SK-N-SH treated with all-trans-retinoic acid at 6 μM for 48 hours (cell line): ENCODE data around the gene ZP1.

ENCODE experiments used
- ATAC-seq: fragments of 200-7000 bp; cut with Tn5 transposase; 3 replicates; pipeline ENCODE4 v1.9.1; 2020; ENCODE audit warnings: mild to moderate bottlenecking, moderate library complexity
- ARNTL ChIP-seq: fragments of 450-650 bp; formaldehyde crosslinking; IDR thresholded peaks from 2 replicates; pipeline ENCODE4 v1.5.0; 2020; ENCODE audit warnings: low read depth, mild to moderate bottlenecking, moderate library complexity, borderline replicate concordance
- CSDC2 ChIP-seq: fragments of 250-450 bp; sonication (Bioruptor Pico); IDR thresholded peaks from 2 replicates; pipeline ENCODE4 v1.5.0; 2020; ENCODE audit warnings: mild to moderate bottlenecking, moderate library complexity
- ESRRG ChIP-seq: fragments of 250-450 bp; sonication (Bioruptor Pico); IDR thresholded peaks from 2 replicates; pipeline ENCODE4 v1.6.1; 2021; ENCODE audit warnings: mild to moderate bottlenecking
- GLIS3 ChIP-seq: fragments of 250-450 bp; sonication (Bioruptor Pico); IDR thresholded peaks from 2 replicates; pipeline ENCODE4 v1.5.0; 2020; ENCODE audit warnings: mild to moderate bottlenecking, moderate library complexity
- ISL1 ChIP-seq: fragments of 250-450 bp; sonication (Bioruptor Pico); IDR thresholded peaks from 2 replicates; pipeline ENCODE4 v2.1.2; 2022; ENCODE audit warnings: mild to moderate bottlenecking, moderate library complexity
- OSR1 ChIP-seq: fragments of 250-450 bp; sonication (Bioruptor Pico); IDR thresholded peaks from 2 replicates; pipeline ENCODE4 v1.8.0; 2022; ENCODE audit warnings: moderate library complexity, mild to moderate bottlenecking, inconsistent platforms
- RARB ChIP-seq: fragments of 250-450 bp; sonication (Bioruptor Pico); IDR thresholded peaks from 2 replicates; pipeline ENCODE4 v1.8.0; 2021; ENCODE audit warnings: mild to moderate bottlenecking, moderate library complexity
- SNAI2 ChIP-seq: fragments of 250-450 bp; sonication (Bioruptor Pico); IDR thresholded peaks from 2 replicates; pipeline ENCODE4 v1.5.0; 2020; ENCODE audit warnings: mild to moderate bottlenecking, moderate library complexity
- ZC3H10 ChIP-seq: fragments of 250-450 bp; sonication (Bioruptor Pico); IDR thresholded peaks from 2 replicates; pipeline ENCODE4 v1.5.1; 2021; ENCODE audit warnings: mild to moderate bottlenecking, moderate library complexity
- ZFP3 ChIP-seq: fragments of 250-450 bp; sonication (Bioruptor Pico); IDR thresholded peaks from 2 replicates; pipeline ENCODE4 v1.5.0; 2020; ENCODE audit warnings: mild to moderate bottlenecking, moderate library complexity
- ZFP30 ChIP-seq: fragments of 450-650 bp; formaldehyde crosslinking; IDR thresholded peaks from 2 replicates; pipeline ENCODE4 v1.5.0; 2022; ENCODE audit warnings: mild to moderate bottlenecking, moderate library complexity
- ZNF565 ChIP-seq: fragments of 450-650 bp; formaldehyde crosslinking; conservative IDR thresholded peaks from 2 replicates; pipeline ENCODE4 v1.5.0; 2020; ENCODE audit warnings: low read depth, mild to moderate bottlenecking, moderate library complexity
- ZNF70 ChIP-seq: fragments of 450-650 bp; formaldehyde crosslinking; IDR thresholded peaks from 2 replicates; pipeline ENCODE4 v1.5.0; 2020; ENCODE audit warnings: mild to moderate bottlenecking, moderate library complexity
- ZNF8 ChIP-seq: fragments of 450-650 bp; formaldehyde crosslinking; IDR thresholded peaks from 2 replicates; pipeline ENCODE4 v1.5.0; 2020; ENCODE audit warnings: mild to moderate bottlenecking, moderate library complexity
- TF ChIP-seq, protein P1 (sequence below): fragments of 250-450 bp; sonication (Bioruptor Pico); IDR thresholded peaks from 2 replicates; pipeline ENCODE4 v1.8.0; 2021; ENCODE audit warnings: low read depth, mild to moderate bottlenecking, moderate library complexity, borderline replicate concordance
- TF ChIP-seq, protein P2 (sequence below): fragments of 250-450 bp; sonication (Bioruptor Pico); IDR thresholded peaks from 2 replicates; pipeline ENCODE4 v1.8.0; 2020; ENCODE audit warnings: mild to moderate bottlenecking, moderate library complexity, borderline replicate concordance
- TF ChIP-seq, protein P3 (sequence below): fragments of 250-450 bp; sonication (Bioruptor Pico); IDR thresholded peaks from 2 replicates; pipeline ENCODE4 v1.5.0; 2020; ENCODE audit warnings: mild to moderate bottlenecking, moderate library complexity
- TF ChIP-seq, protein P4 (sequence below): fragments of 250-450 bp; sonication (Bioruptor Pico); IDR thresholded peaks from 2 replicates; pipeline ENCODE4 v1.5.1; 2020; ENCODE audit warnings: low read depth, mild to moderate bottlenecking, moderate library complexity
- TF ChIP-seq, protein P5 (sequence below): fragments of 250-450 bp; sonication (Bioruptor Pico); IDR thresholded peaks from 2 replicates; pipeline ENCODE4 v1.5.1; 2021; ENCODE audit warnings: mild to moderate bottlenecking, moderate library complexity

The ZP1 gene

DNA sequence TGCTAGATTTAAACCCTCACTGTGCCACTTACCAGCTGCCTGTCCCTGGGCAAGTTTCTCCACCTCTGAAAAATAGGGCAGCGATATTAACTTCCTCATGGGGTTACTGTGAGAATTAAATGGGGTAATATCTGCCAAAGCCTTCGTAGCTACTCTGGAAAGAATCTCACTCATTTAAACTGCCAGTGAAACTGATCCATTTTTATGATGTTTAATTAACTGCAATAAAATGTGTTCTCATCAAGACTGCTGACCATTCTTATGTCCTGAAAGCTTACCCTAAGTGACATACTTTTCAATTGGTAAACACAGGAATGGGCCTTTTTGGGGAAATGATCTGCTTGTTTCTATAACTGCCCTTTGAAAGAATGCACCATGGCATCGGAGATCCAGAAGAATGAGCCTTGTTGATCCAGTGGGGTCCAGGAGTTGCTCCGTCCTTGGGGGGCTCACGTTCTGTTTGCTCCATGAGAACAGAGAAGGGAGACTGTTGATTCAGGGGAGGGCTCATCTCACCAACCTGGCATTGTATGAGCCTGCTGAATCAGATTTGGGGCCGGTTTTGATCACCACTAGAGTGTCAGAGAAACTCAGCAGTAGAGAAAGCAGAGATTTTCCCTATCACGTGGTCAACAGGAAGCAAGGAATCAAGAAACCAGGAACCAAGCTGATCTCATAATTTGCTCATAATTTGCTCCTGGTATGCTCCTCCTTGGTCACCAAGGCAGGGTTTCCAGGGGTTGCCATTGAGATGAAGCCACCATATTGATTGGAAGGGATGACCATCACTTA, 32.4 kb upstream of the ZP1 start (continued):
- TF ChIP-seq ZNF70 (CRISPR knock-in tag) (no peak), SNAI2 (CRISPR knock-in tag) (no peak)
- TF ChIP-seq, protein P1, sequence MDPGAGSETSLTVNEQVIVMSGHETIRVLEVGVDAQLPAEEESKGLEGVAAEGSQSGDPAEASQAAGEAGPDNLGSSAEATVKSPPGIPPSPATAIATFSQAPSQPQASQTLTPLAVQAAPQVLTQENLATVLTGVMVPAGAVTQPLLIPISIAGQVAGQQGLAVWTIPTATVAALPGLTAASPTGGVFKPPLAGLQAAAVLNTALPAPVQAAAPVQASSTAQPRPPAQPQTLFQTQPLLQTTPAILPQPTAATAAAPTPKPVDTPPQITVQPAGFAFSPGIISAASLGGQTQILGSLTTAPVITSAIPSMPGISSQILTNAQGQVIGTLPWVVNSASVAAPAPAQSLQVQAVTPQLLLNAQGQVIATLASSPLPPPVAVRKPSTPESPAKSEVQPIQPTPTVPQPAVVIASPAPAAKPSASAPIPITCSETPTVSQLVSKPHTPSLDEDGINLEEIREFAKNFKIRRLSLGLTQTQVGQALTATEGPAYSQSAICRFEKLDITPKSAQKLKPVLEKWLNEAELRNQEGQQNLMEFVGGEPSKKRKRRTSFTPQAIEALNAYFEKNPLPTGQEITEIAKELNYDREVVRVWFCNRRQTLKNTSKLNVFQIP (CRISPR knock-in tag) = no peak

DNA sequence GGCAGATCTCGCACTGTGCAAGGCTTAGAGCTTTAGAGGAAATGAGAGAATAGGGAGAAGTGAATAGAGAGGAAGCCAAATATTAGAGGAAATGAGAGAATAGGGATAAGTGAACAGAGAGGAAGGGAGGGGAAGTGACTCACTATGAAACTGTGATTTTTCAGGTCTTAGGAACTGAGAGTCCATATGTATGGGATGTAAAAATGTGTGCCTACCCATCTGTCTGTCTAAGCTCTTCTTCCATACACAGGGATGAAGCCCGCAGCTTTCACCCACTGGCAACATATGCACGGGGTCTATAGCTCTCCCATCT, 31.9 kb upstream of the ZP1 start:
- TF ChIP-seq SNAI2 (CRISPR knock-in tag) = no peak
- TF ChIP-seq ZNF70 (CRISPR knock-in tag) = no peak
- no peak for TF ChIP-seq ESRRG (CRISPR knock-in tag)
- ATAC-seq = no peak

DNA sequence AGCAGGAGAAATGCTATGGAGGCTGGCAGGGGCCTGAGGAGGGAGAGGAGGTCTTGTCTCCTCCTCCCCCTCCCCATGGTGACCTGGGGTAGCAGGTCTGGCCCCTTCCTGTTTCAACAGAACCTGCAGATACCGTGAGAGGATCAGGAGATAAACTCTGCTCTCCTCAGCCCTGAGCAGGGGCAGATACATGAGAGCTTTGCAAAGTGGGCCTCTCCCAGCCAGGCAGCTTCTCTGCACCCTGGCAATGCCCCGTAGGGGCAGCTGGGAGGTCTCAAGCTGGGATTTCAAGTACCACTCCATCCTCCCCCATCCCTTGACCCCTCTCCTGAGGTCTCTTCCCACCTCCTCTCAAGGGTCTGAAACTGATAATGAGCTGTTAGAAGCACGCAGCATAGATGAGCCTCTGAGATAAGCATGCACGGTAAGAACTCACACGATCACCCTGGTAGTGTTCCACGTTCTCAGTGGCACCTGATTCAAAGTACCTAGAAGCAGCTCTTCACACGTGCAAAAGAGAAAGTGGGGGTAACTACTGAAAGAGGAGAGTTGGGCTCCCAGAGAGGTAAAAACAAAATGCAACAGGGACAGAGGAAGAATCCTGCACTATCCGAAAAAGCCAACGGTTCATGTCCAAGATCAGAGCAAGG, 30.4 kb upstream of the ZP1 start:
- no peak for ATAC-seq
- TF ChIP-seq ISL1 (CRISPR knock-in tag) = no peak
- no peak for TF ChIP-seq ZFP3 (CRISPR knock-in tag)
- TF ChIP-seq SNAI2 (CRISPR knock-in tag) = no peak
- no peak for TF ChIP-seq OSR1 (CRISPR knock-in tag)
- no peak for TF ChIP-seq ZFP30
- TF ChIP-seq, protein P2, sequence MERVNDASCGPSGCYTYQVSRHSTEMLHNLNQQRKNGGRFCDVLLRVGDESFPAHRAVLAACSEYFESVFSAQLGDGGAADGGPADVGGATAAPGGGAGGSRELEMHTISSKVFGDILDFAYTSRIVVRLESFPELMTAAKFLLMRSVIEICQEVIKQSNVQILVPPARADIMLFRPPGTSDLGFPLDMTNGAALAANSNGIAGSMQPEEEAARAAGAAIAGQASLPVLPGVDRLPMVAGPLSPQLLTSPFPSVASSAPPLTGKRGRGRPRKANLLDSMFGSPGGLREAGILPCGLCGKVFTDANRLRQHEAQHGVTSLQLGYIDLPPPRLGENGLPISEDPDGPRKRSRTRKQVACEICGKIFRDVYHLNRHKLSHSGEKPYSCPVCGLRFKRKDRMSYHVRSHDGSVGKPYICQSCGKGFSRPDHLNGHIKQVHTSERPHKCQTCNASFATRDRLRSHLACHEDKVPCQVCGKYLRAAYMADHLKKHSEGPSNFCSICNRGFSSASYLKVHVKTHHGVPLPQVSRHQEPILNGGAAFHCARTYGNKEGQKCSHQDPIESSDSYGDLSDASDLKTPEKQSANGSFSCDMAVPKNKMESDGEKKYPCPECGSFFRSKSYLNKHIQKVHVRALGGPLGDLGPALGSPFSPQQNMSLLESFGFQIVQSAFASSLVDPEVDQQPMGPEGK (CRISPR knock-in tag) = no peak
- no peak for TF ChIP-seq ESRRG (CRISPR knock-in tag)
- TF ChIP-seq, protein P3, sequence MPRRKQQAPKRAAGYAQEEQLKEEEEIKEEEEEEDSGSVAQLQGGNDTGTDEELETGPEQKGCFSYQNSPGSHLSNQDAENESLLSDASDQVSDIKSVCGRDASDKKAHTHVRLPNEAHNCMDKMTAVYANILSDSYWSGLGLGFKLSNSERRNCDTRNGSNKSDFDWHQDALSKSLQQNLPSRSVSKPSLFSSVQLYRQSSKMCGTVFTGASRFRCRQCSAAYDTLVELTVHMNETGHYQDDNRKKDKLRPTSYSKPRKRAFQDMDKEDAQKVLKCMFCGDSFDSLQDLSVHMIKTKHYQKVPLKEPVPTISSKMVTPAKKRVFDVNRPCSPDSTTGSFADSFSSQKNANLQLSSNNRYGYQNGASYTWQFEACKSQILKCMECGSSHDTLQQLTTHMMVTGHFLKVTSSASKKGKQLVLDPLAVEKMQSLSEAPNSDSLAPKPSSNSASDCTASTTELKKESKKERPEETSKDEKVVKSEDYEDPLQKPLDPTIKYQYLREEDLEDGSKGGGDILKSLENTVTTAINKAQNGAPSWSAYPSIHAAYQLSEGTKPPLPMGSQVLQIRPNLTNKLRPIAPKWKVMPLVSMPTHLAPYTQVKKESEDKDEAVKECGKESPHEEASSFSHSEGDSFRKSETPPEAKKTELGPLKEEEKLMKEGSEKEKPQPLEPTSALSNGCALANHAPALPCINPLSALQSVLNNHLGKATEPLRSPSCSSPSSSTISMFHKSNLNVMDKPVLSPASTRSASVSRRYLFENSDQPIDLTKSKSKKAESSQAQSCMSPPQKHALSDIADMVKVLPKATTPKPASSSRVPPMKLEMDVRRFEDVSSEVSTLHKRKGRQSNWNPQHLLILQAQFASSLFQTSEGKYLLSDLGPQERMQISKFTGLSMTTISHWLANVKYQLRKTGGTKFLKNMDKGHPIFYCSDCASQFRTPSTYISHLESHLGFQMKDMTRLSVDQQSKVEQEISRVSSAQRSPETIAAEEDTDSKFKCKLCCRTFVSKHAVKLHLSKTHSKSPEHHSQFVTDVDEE (CRISPR knock-in tag) = no peak
- TF ChIP-seq ZC3H10 (CRISPR knock-in tag) = no peak
- TF ChIP-seq, protein P4, sequence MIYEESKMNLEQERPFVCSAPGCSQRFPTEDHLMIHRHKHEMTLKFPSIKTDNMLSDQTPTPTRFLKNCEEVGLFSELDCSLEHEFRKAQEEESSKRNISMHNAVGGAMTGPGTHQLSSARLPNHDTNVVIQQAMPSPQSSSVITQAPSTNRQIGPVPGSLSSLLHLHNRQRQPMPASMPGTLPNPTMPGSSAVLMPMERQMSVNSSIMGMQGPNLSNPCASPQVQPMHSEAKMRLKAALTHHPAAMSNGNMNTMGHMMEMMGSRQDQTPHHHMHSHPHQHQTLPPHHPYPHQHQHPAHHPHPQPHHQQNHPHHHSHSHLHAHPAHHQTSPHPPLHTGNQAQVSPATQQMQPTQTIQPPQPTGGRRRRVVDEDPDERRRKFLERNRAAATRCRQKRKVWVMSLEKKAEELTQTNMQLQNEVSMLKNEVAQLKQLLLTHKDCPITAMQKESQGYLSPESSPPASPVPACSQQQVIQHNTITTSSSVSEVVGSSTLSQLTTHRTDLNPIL (CRISPR knock-in tag) = no peak
- no peak for TF ChIP-seq ZNF8 (CRISPR knock-in tag)
- TF ChIP-seq ARNTL (CRISPR knock-in tag) = no peak
- TF ChIP-seq ZNF70 (CRISPR knock-in tag) = no peak
- TF ChIP-seq, protein P1 (CRISPR knock-in tag) = no peak
- no peak for TF ChIP-seq ZNF565 (CRISPR knock-in tag)
- no peak for TF ChIP-seq RARB (CRISPR knock-in tag)
- TF ChIP-seq, all 23 proteins: peak for 0

DNA sequence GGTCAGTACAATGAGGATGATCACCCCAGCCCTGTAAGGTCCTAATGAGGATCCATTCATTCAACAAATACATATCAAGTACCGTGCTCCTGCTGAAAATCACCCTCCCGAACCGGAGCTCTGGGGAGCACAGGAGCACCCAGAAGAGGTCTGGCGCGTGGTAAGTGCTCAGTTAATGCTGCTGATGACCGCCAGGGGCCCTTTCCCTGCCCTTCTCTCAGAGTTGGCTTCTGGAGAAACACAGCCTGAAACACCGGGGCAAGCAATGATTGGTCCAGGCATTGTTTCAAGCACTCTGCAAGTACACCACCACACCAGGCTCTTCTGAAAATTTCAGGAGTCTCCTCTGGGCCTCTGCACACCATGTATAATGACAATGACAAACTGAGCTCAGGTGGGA, 29.2 kb upstream of the ZP1 start:
- TF ChIP-seq ARNTL (CRISPR knock-in tag) = no peak
- TF ChIP-seq ESRRG (CRISPR knock-in tag) = no peak
- TF ChIP-seq, protein P4 (CRISPR knock-in tag) = no peak
- TF ChIP-seq CSDC2 (CRISPR knock-in tag) = no peak
- TF ChIP-seq, protein P1 (CRISPR knock-in tag) = no peak
- TF ChIP-seq RARB (CRISPR knock-in tag) = no peak
- TF ChIP-seq, protein P5, sequence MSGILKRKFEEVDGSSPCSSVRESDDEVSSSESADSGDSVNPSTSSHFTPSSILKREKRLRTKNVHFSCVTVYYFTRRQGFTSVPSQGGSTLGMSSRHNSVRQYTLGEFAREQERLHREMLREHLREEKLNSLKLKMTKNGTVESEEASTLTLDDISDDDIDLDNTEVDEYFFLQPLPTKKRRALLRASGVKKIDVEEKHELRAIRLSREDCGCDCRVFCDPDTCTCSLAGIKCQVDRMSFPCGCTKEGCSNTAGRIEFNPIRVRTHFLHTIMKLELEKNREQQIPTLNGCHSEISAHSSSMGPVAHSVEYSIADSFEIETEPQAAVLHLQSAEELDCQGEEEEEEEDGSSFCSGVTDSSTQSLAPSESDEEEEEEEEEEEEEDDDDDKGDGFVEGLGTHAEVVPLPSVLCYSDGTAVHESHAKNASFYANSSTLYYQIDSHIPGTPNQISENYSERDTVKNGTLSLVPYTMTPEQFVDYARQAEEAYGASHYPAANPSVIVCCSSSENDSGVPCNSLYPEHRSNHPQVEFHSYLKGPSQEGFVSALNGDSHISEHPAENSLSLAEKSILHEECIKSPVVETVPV (CRISPR knock-in tag) = no peak
- TF ChIP-seq ZNF8 (CRISPR knock-in tag) = no peak
- no peak for TF ChIP-seq ZNF565 (CRISPR knock-in tag)
- no peak for TF ChIP-seq ZFP3 (CRISPR knock-in tag)
- no peak for TF ChIP-seq GLIS3 (CRISPR knock-in tag)
- ATAC-seq = no peak
